Skeletal muscle cell (primary cell): ENCODE measurements around the gene PER3.
"Not testable (repeated sequence)": the region's sequence is repeated elsewhere in the genome, so short reads cannot be mapped to it uniquely, and the experiment has no call there.

Source experiments
- DNase-seq: peaks from one replicate; pipeline ENCODE4 v3.0.0-alpha.2; 2010; ENCODE audit warnings: low read depth
- H3K4me3 ChIP-seq: 2 replicates; pipeline ENCODE4 v1.5.1; 2011; ENCODE audit warnings: low read depth, mild to moderate bottlenecking, control low read depth, low read length, moderate library complexity

PER3 gene

DNA sequence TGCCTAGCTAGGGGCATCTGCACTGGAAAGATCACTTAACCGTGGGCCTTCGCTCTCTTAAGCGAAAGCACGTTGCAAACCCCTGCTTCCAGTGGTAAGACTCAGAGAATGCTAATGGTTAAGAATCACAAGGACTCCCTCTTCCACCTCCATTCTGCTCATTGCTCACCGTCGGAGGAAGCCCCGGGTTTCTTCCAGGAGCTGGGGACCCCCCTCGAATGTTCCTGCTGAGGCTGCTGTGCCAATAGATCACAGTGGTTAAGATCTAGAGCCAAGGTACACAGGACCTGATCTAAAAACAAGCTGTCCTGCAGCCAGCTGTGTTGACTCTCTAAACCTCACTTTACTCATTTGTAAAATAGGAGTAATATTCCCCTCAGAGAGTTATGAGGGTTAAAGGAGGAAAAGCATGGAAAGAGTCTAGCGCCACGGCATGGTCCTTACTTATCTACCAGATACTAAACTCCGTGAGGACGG lies 12.2 kb upstream of the PER3 start:
- no peak for DNase-seq
- peak overlapping the region; percentile 89 for H3K4me3 ChIP-seq

DNA sequence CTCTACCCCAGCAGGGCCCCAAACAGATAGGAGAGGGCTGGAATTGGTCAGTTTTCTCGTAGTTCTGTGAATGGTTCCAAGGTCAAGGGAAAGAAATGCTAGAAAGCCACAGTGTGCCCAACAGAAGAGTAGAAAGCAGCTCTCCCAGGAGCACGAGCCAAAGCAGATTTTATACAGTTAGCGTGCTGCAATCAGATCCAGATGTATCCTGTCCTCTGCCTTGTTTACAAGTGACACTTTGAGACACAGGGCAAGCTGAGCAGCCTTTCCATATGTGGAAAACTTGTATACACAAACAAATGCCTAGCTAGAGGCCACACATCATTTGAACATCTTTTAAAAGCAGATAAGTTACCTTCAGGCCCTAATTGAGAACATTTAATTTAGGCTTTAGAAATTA lies 6.5 kb upstream of the PER3 start:
- no peak overlapping the region for H3K4me3 ChIP-seq
- DNase-seq: no peak

DNA sequence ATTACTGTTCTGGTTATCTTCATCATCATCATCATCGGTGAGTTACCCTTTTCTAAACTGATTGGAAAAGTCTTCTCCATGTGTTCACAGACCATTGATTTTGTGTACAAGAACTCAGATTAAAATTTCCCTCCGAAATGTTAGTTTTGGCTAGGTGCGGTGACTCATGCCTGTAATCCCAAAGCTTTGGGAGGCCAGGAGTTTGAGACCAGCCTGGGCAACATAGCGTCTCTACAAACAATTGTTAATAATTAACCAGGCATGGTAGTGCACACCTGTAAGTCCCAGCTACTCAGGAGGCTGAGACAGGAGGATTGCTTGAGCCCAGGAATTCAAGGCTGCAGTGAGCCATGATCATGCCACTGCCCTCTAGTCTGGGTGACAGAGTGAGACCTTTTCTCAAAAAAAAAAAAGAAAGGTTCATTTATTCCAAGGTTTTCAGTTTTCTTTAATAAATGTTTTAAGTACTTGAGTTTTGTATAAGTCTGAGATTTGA lies 5.9 kb upstream of the PER3 start:
- no peak for DNase-seq
- no peak overlapping the region for H3K4me3 ChIP-seq

DNA sequence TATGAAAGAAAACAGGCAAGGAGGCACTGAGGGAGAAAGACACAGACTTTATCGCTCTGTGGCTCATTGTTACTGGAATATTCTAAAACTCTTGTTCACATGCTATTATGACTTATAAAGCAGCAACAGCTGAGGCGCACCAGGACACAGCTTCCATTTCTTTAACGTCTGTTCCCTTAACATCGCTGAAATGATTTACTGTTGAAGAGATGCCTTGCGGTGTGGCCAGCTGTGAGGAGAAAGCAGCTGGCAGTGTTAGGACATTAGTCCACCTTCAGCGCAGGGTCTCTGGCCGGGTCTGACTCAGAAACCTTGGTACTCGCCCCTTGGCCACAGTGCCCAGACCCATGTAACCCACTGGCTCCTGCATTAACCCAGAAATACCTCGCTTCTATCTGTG lies 3.1 kb upstream of the PER3 start:
- DNase-seq: no peak
- H3K4me3 ChIP-seq: no peak overlapping the region

DNA sequence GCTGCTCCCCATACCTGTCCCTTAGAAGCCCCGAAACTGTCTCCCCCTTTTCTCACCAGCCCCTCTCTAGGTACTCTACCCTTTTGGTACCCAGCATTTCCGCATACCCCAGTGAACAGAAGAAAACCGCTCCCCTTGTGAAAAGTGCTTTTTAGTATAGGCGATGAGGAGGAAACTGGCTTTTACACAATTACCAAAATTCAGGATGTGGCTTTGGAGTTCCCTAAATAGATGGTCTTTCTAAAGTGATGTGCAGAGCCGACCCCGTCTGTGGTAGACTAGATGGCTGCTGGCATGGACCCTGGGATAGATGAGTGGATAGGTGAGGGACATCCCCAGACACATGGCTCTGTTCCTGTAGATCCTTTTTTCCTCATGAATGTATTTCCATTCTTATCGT lies 2.6 kb upstream of the PER3 start:
- no peak for DNase-seq
- no peak overlapping the region for H3K4me3 ChIP-seq

DNA sequence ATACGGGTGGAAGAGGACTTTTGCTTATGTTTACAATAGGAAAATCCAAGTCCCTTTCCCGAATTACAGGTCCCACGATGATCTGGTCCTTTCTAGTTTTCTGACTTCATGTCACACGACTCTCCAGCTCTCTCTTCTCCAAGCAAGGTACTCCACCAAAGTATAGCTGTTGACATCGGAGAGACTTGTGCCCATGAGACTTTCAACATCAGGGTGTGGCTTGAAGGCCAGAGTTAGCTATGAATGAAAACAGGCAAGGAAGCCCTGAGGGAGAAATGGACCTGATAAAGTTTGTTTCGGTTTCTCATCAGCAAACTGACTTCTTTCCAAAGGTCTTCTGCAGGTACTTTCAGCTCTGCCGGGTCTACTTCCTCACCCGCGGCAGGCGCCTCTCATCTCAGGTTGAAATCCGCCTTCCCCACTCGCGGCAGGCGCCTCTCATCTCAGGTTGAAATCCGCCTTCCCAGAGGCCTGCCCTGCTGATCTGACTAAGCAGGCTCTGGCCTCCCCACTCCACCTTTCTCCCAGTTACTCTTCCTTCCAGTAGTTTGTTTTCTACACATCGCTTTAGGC lies 2.1 kb upstream of the PER3 start:
- no peak for DNase-seq

DNA sequence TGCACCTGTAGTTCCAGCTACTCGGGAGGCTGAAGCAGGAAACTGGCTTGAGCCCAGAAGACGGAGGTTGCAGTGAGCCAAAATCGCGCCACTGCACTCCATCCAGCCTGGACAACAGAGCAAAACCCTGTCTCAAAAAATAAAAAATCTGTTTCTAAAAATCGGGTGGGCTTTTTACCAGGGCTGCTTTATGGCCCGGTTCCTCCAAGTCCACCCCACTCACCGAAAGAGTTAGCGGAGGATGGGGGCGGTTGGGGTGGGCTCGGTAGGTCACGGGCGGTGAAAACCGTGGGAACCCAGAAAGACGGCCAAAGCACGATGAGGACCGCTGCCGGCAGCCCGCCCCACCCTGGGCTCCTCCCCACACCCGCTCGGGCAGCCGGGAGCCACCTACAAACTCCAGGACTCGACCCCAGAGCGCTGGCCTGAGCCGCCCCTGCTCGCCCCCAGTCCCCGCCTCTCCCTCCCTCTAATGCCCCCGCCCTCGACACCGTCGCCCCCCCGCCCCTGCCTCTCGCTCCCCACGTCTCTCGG lies 846 bp upstream of the PER3 start:
- H3K4me3 ChIP-seq: peak overlapping the region; percentile 56
- no peak for DNase-seq

More for the DNA sequence above, 2.1 kb upstream of the PER3 start:
- H3K4me3 ChIP-seq: no peak overlapping the region

DNA sequence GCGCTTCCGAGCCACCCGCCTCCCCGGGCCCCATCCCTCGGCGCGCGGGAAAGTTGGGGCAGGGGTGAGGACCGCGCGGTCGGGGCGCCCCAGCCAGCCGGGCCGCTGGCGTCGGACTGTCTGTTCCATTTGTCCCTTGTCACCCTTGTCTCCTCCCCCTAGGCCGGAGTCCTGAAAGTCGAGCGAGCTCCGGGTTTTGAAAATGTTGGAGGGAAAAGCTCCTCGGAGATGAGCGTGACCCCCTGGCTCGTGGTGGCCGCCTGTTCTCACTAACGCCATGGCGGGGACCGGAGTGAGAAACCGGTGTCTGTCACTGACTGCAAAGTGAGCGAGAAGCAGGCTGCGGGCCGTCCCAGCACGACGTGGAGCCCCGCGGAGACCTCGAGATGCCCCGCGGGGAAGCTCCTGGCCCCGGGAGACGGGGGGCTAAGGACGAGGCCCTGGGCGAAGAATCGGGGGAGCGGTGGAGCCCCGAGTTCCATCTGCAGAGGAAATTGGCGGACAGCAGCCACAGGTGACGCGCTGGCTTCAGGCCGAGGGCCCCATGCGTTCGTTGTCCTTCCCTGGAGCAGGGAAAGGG lies 491 bp downstream of the PER3 start:
- DNase-seq: no peak
- H3K4me3 ChIP-seq: peak overlapping the region; percentile 40

DNA sequence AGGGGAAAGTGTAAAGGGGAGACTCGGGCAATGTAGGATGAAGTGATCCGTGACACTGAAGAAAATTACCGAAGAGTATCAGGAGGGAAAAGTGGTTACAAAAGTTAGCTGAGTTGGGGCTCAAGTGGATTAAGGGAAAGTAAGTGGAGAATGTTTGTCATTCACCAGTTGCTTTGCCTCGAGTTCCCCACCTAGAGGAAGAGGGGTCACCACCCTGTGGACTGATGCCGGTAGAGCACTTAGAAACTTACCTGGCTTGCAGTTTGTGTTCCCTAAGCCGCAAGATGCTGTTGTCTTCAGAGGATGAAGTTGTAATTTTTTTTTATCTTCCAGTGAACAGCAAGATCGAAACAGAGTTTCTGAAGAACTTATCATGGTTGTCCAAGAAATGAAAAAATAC lies 1.0 kb downstream of the PER3 start:
- no peak for DNase-seq
- no peak overlapping the region for H3K4me3 ChIP-seq

DNA sequence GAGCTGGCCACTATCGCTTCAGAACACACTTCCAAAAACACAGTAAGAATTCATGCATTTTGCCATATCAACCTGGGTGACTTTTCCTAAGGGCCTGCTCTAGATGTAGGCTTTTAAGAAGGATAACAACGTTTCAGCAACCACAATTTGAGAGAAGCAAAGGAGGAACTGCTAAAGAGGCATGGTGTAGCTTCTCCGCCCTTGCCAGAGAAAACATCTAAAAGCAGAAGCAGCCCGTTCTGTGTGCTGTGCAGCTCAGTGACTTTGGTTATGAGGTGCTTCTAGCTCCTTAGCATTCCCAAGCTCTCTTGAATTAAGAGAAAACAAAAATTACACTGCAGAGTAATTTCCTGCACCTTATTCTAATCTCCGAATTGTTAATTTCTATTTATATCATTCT lies 2.7 kb downstream of the PER3 start:
- H3K4me3 ChIP-seq: no peak overlapping the region

DNA sequence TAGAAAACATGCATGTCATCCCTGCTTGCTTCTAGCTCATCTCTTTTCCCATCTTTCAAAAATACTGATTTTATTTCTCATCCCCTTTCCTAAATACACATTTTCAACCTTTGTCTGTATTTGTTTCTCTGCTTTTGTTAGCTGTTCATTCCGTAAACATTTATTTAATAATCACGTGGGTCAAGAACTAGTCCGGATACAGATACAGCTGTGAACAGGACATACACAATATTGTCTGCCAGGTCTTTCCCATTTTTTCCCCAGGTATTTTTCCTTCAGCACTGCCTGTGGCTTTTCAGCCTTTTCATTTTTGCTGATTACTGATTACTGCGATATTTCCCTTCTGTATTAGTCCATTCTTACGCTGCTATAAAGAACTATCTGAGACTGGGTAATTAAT lies 5.7 kb downstream of the PER3 start:
- H3K4me3 ChIP-seq: no peak overlapping the region
- no peak for DNase-seq

More for the DNA sequence above, 2.7 kb downstream of the PER3 start:
- DNase-seq: no peak

DNA sequence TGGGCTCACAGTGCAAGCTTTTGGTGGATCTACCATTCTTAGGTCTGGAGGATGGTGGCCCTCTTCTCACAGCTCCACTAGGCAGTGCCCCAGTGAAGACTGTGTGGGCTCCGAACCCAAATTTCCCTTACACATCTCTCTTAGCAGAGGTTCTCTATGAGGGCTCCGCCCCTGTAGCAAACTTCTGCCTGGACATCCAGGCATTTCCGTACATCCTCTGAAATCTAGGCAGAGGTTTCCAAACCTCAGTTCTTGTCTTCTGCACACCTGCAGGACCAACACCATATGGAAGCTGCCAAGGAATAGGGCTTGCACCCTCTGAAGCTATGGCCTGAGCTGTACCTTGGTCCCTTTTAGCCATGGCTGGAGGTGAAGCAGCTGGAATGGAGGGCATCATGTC lies 6.9 kb downstream of the PER3 start:
- DNase-seq, H3K4me3 ChIP-seq: not testable (repeated sequence)

DNA sequence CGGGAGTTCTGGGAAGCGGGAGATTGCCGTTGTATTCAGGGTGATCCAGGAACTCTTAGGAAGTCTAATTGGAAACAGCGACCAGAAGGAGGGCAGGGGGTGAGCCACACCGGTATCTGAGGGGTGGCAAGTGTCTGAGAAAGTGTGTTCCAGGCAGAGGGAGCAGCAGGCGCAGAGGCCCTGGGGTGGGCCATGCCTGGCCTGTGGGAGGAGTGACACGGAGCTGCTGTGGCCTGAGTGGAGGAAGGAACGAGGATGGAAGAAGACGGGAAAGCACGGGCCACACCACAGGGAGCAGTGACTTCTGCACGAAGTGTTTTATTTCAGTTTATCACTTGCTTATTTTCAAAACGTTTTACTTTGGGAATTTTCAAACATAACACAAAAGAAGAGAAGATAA lies 11.3 kb downstream of the PER3 start:
- no peak for DNase-seq
- H3K4me3 ChIP-seq: no peak overlapping the region

DNA sequence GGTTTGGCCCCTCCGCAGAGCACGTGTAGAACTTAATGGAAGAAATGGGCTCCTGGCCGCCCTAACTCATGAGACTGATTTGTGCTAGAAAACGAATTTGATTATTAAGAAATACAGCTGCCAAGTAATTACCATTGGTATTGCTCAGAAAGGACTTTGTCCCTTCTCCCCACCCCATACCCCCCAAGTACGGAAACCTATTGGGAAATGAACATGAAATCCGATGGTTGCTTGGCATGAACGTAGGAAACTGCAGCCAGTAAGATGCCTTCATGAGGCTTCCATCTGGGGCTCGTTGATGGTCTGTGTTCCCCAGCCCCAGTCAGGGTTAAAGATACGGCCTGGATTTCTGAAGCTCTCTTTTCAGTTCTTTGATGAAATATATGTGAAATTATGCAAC lies 21.4 kb downstream of the PER3 start:
- DNase-seq: no peak
- H3K4me3 ChIP-seq: no peak overlapping the region

DNA sequence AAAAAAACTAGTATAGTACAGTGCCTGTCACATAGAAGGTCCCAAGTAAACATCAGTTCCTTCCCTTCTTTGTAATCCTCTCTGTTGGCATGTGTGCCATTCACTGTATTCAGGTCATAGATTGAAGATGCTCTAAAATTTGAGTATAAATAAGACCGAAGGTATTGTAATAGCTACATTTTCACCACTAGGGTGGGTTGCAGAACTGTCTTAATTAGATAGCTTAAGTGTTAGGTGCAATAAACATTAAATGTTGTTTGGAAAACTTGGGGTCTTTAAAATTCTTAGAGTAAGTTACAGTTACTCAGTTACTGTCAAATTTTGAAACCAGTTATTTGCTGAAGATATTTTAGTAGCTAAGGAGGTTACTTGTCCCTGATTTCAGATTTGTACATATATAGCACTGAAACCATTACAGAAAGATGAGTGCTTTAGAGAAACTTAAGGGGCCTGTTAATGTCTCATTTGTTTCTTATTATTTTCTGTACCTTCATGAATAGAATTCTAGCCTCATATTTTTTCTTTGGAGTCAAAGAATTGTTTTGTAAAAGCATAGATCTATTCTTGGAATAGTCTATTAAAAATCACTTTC lies 24.3 kb downstream of the PER3 start:
- no peak overlapping the region for H3K4me3 ChIP-seq
- peak; percentile 8 for DNase-seq

DNA sequence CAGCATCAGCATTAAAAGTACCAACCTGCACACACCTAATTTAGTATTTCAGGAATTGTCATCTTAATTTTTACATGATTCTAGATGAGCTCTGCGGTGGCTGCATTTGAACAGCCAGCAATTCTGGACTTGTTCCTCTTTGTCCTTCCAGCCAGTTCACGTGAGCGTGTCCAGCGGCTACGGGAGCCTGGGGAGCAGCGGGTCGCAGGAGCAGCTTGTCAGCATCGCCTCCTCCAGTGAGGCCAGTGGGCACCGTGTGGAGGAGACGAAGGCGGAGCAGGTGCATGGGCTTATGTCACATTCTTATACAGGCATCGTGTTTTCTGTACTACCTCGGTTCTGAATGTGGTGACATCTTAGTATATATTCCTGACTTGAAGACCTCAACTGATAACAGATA lies 25.7 kb downstream of the PER3 start:
- H3K4me3 ChIP-seq: no peak overlapping the region
- DNase-seq: no peak

DNA sequence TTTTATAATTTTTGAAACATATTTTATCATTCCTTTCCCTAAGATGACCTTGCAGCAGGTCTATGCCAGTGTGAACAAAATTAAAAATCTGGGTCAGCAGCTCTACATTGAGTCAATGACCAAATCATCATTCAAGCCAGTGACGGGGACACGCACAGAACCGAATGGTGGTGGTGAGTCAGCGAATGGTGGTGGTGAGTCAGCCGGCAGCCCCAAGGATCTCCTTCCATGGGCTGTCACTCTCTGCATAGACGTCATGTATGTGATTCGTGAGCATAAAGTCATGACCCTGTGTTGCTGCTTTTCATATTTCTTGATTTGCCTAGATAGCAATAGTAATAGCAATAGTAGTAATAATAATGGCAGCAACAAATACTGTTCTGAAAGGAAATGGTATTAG lies 26.3 kb downstream of the PER3 start:
- H3K4me3 ChIP-seq: no peak overlapping the region
- DNase-seq: peak; percentile 79

DNA sequence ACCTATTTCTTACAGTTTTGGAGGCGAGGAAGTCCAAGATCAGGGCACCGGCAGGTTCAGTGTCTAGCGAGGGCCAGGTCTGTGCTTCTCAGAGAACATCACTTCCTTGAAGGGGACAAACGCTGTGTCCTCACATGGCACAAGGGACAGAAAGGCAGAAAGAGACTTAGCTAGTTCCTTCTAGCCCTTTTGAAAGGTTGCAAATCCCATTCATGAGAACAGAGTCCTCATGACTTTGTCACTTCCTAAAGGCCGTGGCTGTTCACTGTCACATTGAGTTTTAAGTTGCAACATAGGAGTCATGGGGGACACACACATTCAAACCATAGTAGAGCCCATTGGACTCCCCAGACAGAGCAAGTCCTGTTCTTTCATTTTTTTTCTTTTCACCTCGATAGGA lies 27.4 kb downstream of the PER3 start:
- H3K4me3 ChIP-seq: no peak overlapping the region

DNA sequence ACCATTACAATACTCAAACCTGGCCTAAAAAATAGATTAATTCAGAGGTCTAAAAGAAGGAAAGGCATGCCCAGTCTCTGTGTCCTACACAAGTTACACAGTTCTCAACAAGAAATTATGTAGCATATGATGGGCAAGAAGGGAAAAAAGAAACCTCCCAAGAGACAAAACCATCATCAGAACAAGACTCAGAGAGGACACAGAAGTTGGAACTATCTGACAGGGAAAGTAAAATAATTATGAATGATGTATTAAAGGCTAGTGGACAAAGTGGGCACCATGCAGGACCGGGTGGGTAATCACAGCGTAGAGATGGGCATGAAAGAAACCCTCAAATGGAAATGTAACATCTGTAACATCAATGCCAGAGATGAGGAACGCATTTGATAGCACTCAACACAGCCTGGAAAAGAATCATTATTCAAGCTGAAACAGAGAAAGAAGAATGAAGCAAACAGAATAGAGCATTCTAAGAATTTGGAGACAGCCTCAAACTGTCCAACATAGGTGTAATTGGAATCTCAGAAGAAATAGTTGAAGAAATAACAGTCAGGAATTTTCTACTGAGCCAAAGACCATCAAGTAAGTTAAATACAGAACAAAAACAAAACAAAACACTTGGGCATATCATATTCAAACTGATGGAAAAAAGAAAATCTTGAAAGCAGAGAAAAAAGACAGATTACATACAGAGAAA lies 29.7 kb downstream of the PER3 start:
- H3K4me3 ChIP-seq: no peak overlapping the region
- DNase-seq: no peak

More for the DNA sequence above, 27.4 kb downstream of the PER3 start:
- no peak for DNase-seq

DNA sequence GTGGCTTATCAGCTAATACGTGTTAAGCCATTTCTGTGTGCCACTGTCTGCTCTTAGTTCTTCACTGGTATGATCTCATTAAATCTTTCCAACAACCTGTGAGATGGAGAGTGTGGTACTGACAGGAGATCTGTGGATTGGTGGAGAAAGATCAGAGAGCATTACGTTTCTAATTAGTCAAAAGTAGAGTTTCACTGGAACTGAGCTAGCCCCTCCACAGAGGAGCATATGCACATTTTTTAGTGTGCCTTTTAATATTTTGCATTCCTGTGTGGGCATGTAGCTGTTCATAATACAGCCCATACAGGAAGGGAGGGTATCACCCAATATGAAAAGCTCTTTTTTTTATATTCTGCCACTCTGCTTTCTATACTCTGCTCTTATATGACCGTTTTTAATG lies 37.2 kb downstream of the PER3 start:
- no peak for DNase-seq
- no peak overlapping the region for H3K4me3 ChIP-seq
